Measurements from ENCODE around the gene PPP1R37.

Gene PPP1R37

GRCh38 chr19:45140533-45140932 lies 47.6 kb downstream of the PPP1R37 start:
- DNase-seq, result no peak

GRCh38 chr19:45141203-45141900 lies 48.4 kb downstream of the PPP1R37 start:
- no peak for DNase-seq

GRCh38 chr19:45142016-45142725 lies 49.2 kb downstream of the PPP1R37 start:
- no peak for DNase-seq

- DNase-seq, result no peak
Observed at GRCh38 chr19:45142726-45143110, 49.7 kb downstream of the PPP1R37 start.

GRCh38 chr19:45144431-45145269 lies 51.7 kb downstream of the PPP1R37 start:
- DNase-seq, result no peak

- no peak for DNase-seq
Observed at GRCh38 chr19:45145270-45146189, 52.6 kb downstream of the PPP1R37 start.

GRCh38 chr19:45146251-45146650 lies 53.3 kb downstream of the PPP1R37 start:
- DNase-seq, result no peak

GRCh38 chr19:45146741-45147205 lies 53.8 kb downstream of the PPP1R37 start:
- DNase-seq, result no peak

GRCh38 chr19:45147835-45148676 lies 55.1 kb downstream of the PPP1R37 start:
- DNase-seq, result no peak

GRCh38 chr19:45149129-45149528 lies 56.1 kb downstream of the PPP1R37 start:
- DNase-seq, result no peak

GRCh38 chr19:45150180-45150579 lies 57.2 kb downstream of the PPP1R37 start:
- DNase-seq, result no peak

GRCh38 chr19:45150751-45151281 lies 57.8 kb downstream of the PPP1R37 start:
- no peak for DNase-seq

GRCh38 chr19:45151320-45151719 lies 58.3 kb downstream of the PPP1R37 start:
- no peak for DNase-seq

GRCh38 chr19:45151821-45152503 lies 59.0 kb downstream of the PPP1R37 start:
- DNase-seq, result no peak

- DNase-seq, result no peak
Observed at GRCh38 chr19:45152504-45153338, 59.7 kb downstream of the PPP1R37 start.

GRCh38 chr19:45153339-45154063 lies 60.5 kb downstream of the PPP1R37 start:
- no peak for DNase-seq

- no peak for DNase-seq
Observed at GRCh38 chr19:45154064-45154827, 61.3 kb downstream of the PPP1R37 start.

- no peak for DNase-seq
Observed at GRCh38 chr19:45156011-45156630, 63.1 kb downstream of the PPP1R37 start.

All from NCI-H2171 treated with DMSO at 0.1 percent for 48 hours (cell line).